Stomach (tissue), 9 donors: ENCODE measurements around the gene HS6ST3. TPM values are rescaled to one million over a fixed set of nuclear protein-coding genes. Genes with fewer than 3 reads are reported as not detected.

Experiments
- DNase-seq, 2 donors: peaks; one replicate each; pipeline versions ENCODE4 v3.0.0 to v3.0.0-alpha.2; 2013 to 2019
- H3K27ac ChIP-seq, 5 donors: fragments of 200-600 bp in 4 of 5; sonication (generic) in 4 of 5; one replicate each; pipeline ENCODE4 v1.5.1; 2013 to 2019; ENCODE audit warnings: mild to moderate bottlenecking in 1 of 5, moderate library complexity in 1 of 5
- H3K27me3 ChIP-seq, 3 donors: fragments of 200-600 bp; sonication (generic); one replicate each; pipeline ENCODE4 v1.5.1; 2017 to 2019; ENCODE audit warnings: mixed run types in 1 of 3
- H3K36me3 ChIP-seq, 4 donors: fragments of 200-600 bp; sonication (generic); 1 replicate in 3 of 4; 2 replicates in 1 of 4; pipeline ENCODE4 v1.5.1; 2016 to 2019
- H3K4me1 ChIP-seq, 4 donors: fragments of 200-600 bp; sonication (generic); one replicate each; pipeline ENCODE4 v1.5.1; 2016 to 2019
- H3K4me3 ChIP-seq, 4 donors: fragments of 200-600 bp; sonication (generic) in 3 of 4; one replicate each; pipeline ENCODE4 v1.5.1; 2016 to 2019; ENCODE audit warnings: mild to moderate bottlenecking in 1 of 4
- H3K9me3 ChIP-seq, 4 donors: fragments of 200-600 bp; sonication (generic); one replicate each; pipeline ENCODE4 v1.5.1; 2016 to 2019
- CTCF ChIP-seq, 7 experiments: fragments of 450-650 bp in 4 of 7; fragments of 200-600 bp in 3 of 7; sonication (generic) in 3 of 7; IDR thresholded peaks; one replicate each; pipeline ENCODE4 v1.5.1; 2016 to 2019; ENCODE audit warnings: antibody characterized with exemption in 7 of 7, control low read depth in 2 of 7, mild to moderate bottlenecking in 1 of 7
- EP300 ChIP-seq: sonication (generic); formaldehyde crosslinking; IDR thresholded peaks from one replicate; pipeline ENCODE4 v1.6.1; 2017; ENCODE audit warnings: antibody characterized with exemption
- POLR2A ChIP-seq, 4 donors: fragments of 450-650 bp; IDR thresholded peaks; one replicate each; pipeline ENCODE4 v1.6.1; 2016; ENCODE audit warnings: antibody characterized with exemption in 4 of 4, control low read depth in 2 of 4, mild to moderate bottlenecking in 1 of 4, moderate library complexity in 1 of 4
- POLR2AphosphoS5 ChIP-seq, 3 donors: sonication (generic); formaldehyde crosslinking; IDR thresholded peaks; one replicate each; pipeline ENCODE4 v1.6.1; 2016; ENCODE audit warnings: antibody characterized with exemption in 3 of 3
- WGBS, 5 donors: extraction: QIAGEN DNeasy Blood & Tissue Kit in 3 of 5; methylation state at CpG; one replicate each; pipeline versions ENCODE4 v1.1.5 to v1.1.7; 2013 to 2018; 5-methylcytosine and 5-hydroxymethylcytosine counted together
- intact Hi-C: fragments of 100-400 bp; cut with DNase I; formaldehyde crosslinking; loops from one replicate; pipeline ENCODE4 v1.15.1; 2023; ENCODE audit warnings: low total_unique reads
- polyA plus RNA-seq, 3 donors: library from polyadenylated mRNA; stranded (reverse); fragments of 200-250 nt; gene quantifications; one replicate each; pipeline ENCODE4 v1.2.3, GENCODE V29; 2013
- total RNA-seq, 5 donors: library from RNA; depleted of rRNA; stranded (reverse); fragments of >200 nt; gene quantifications; one replicate each; pipeline versions ENCODE4 v1.1.0 to v1.2.3, GENCODE V29; 2014 to 2016
- donor health status: healthy with polysubstance abuse.
- donor health status: Bipolar disorder and iron deficiency.
- donor health status: healthy.

The HS6ST3 gene
- total and polyA plus RNA-seq, 8 donors: 0.15 to 4.0 (median 0.75) TPM; not detected in 1

GRCh38 chr13:96421314-96421713 is 331.4 kb downstream of the HS6ST3 start:
- no peaks in the 10 kb centered on the region for H3K9me3 ChIP-seq
- no peaks in the 10 kb centered on the region for H3K4me1 ChIP-seq
- no peak overlapping the region for H3K4me3 ChIP-seq
- no peak for TF ChIP-seq POLR2A (IDR thresholded peaks at IDR 0.05)
- no peak for TF ChIP-seq CTCF (IDR thresholded peaks at IDR 0.05)
- intact Hi-C loops: no loop called here
- no peaks in the 10 kb centered on the region for H3K36me3 ChIP-seq
- no peak overlapping the region for H3K27ac ChIP-seq
- no peak for DNase-seq
- no peaks in the 10 kb centered on the region for H3K27me3 ChIP-seq

DNA sequence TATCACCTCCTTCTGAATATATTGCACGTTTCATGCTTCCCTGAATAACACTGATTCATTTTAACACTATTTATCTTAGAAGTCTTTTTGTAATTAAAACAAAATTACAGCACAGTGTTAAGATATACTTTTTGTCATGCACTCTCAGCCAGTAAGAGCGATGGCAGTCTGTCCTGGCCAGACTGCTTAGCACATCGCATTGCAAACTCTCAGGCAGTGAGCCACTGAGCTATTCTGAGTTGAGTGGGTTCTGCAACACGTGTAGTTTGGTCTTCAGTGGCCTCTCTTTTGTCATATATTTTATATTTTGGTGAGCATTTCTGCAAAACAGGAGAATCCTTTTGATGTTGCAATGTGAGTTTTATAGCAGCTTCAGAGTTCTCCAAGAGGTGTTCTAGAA is 332.1 kb downstream of the HS6ST3 start:
- no peak for DNase-seq
- H3K4me3 ChIP-seq: no peak overlapping the region
- intact Hi-C loops: no loop called here
- H3K27me3 ChIP-seq: no peaks in the 10 kb centered on the region
- TF ChIP-seq POLR2A (IDR thresholded peaks at IDR 0.05): no peak
- no peak for TF ChIP-seq EP300
- no peak for TF ChIP-seq CTCF (IDR thresholded peaks at IDR 0.05)
- TF ChIP-seq POLR2AphosphoS5 (IDR thresholded peaks at IDR 0.05): no peak
- WGBS, 5 donors: 66 to 88% (median 75%) methylated on average over 4 of the region's 4 CpGs
- no peak overlapping the region for H3K27ac ChIP-seq
- no peaks in the 10 kb centered on the region for H3K4me1 ChIP-seq
- H3K9me3 ChIP-seq: no peaks in the 10 kb centered on the region
- no peaks in the 10 kb centered on the region for H3K36me3 ChIP-seq

GRCh38 chr13:96426167-96426566 is 336.3 kb downstream of the HS6ST3 start:
- DNase-seq: no peak
- no peak overlapping the region for H3K27ac ChIP-seq
- no peaks in the 10 kb centered on the region for H3K4me1 ChIP-seq
- H3K4me3 ChIP-seq: no peak overlapping the region
- TF ChIP-seq POLR2A (IDR thresholded peaks at IDR 0.05) (no peak), CTCF (IDR thresholded peaks at IDR 0.05) (no peak), EP300 (no peak), POLR2AphosphoS5 (IDR thresholded peaks at IDR 0.05) (no peak)
- H3K9me3 ChIP-seq: no peaks in the 10 kb centered on the region
- H3K36me3 ChIP-seq: no peaks in the 10 kb centered on the region
- H3K27me3 ChIP-seq: no peaks in the 10 kb centered on the region
- intact Hi-C loops: no loop called here
- 83 to 94% (median 90%) methylated on average over 3 of the region's 3 CpGs for WGBS, 5 donors

GRCh38 chr13:96428911-96429310 is 339.0 kb downstream of the HS6ST3 start:
- intact Hi-C loops: no loop called here
- 69 to 83% (median 78%) methylated on average over 5 of the region's 5 CpGs for WGBS, 5 donors
- Histone ChIP-seq H3K9me3 (no peaks in the 10 kb centered on the region), H3K27ac (no peak overlapping the region), H3K27me3 (no peaks in the 10 kb centered on the region), H3K4me3 (no peak overlapping the region), H3K36me3 (no peaks in the 10 kb centered on the region), H3K4me1 (no peaks in the 10 kb centered on the region)
- no peak for TF ChIP-seq CTCF (IDR thresholded peaks at IDR 0.05)
- TF ChIP-seq POLR2AphosphoS5 (IDR thresholded peaks at IDR 0.05): no peak
- no peak for TF ChIP-seq POLR2A (IDR thresholded peaks at IDR 0.05)
- no peak for TF ChIP-seq EP300
- DNase-seq: no peak
